NCI-H146 (cell line): Measurements from ENCODE around the gene ARHGEF37.

Source experiments
- DNase-seq: peaks from one replicate; lab custom pipeline; 2025; lab: John Stamatoyannopoulos, UW

The ARHGEF37 gene

DNA sequence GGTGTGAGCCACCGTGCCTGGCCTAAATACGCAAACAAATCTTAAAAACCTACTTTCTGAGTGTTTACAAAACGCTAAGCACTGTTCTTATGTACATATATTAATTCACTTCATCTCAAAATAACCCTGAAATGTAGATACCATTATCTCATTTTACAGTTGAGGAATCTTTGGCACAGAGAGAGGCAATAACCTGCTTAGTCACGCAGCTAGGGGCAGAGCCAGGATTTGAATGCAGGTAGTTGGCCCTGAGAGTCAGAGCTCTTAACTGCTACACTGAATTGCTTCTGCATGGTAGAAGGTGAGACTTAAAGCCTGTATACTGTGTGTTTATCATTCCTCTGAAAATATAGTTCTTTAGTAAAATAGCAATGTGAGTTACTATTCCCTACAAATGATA lies 21.9 kb downstream of the ARHGEF37 start:
- no peak for DNase-seq

DNA sequence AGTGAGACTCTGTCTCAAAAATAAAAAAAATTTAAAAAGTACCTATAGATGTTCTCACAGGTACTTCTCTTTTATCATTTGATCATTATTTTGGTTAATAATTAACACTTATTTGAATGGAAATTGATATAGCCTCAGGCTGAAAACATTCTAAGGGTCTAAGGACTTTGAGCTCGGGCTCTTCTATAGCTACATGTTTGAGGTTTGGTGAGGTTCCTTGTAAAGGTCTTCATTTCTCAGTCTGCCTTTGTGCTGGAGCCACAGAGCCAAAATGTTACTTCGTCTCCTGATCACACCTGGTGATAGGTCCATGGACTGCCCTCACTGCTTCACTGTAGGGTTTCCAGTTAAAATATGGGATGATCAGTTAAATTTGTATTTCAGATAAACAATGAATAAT lies 22.6 kb downstream of the ARHGEF37 start:
- DNase-seq, result no peak

DNA sequence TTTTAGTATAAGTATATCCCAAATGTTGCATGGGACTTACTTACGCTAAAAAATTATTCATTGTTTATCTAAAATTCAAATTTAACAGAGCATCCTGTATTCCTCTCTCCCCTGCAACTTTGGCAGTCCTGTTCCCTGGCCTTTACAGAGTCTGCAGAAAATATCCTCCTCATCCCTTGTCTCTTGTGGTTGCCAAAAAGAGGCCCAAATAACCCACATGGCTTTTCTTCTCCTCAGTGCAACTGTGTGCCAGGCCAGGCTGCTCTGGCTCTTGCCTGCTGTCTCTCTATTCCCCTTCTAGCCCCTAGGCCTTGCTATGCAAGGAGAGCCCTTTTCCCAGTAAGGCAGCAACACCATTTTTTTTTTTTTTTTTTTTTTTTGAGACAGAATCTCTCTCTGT lies 23.0 kb downstream of the ARHGEF37 start:
- no peak for DNase-seq

DNA sequence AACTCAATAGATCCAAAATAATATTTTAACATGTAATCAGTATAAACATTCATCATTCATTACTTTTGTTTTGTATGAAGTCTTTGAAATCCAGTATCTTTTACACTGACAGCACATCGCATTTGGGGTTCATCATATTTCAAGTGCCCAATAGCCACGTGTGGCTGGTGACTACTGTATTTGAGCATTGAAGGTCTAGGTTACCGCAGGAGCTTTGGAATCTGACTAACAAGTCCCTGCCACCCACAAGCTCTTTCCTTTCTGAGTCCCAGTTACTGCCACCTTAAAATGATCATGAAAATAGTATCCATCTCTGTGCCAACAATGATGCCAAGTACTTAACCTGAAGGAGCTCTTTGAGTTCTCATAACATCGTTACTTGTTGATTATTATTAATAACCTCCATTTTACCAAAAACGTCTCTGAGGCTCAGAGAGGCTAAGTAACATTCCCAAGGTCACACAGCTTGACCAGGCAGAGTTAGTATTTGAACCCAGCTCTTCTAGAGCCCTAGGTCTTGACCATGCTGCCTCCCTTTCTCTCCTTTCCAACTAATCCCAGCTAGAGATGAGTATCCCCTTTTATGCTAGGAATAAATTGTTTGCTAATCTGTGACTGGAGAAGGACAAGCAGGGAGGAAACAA lies 24.2 kb downstream of the ARHGEF37 start:
- no peak for DNase-seq

DNA sequence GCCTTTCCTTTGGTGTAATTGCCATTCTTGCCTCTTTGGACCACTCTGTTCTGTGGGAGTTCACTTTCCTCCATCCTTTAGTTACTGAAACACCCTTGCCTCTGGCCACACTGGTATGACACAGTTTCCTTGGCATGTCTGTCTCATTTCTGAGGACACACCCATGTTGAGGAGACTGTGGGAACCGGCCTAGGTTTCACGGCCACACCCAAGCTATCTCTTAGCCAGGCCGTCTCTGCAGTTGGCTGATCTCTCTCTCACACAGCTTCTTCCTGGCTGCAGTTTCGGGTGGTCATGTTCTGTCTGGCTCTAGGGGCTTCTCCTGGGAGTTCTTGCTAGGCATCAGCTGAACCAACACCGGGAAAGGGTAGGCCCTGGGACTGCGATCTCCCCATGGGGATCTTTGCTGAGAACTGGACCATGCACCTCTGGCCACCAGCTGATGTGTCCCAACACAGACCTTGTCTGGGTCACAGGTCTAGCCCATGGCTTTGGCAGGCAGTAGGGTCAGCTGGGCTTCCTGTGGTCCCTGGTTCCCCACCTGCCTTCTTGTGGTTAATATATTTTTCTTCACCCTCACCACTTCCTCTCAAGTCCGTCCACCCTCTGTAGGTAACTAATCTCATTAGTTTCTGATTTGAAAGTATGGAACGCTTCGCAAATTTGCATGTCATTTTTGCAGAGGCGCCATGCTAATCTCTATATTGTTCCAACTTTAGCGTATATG lies 24.9 kb downstream of the ARHGEF37 start:
- no peak for DNase-seq

DNA sequence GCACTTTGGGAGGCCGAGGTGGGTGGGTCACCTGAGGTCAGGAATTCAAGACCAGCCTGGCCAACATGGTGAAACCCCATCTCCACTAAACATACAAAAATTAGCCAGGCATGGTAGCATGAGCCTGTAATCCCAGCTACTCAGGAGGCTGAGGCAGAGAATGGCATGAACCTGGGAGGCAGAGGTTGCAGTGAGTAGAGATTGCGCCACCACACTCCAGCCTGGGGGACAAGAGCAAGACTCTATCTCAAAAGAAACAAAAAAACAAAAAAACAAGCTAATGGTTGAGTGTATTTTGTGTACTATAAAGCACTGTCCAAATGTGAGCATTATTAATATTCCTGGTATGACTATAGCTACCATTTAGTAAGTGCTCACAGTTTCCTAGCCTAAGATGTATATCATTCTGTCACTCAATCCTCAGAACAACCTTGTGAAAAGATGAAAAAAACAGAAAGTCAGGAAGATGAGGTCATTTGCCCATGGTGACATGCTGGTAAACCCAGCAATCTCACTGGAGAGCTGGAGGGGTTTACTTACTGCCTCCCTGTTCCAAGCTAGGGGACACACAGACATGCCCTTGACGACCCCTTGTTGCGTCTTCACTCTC lies 27.7 kb downstream of the ARHGEF37 start:
- no peak for DNase-seq

DNA sequence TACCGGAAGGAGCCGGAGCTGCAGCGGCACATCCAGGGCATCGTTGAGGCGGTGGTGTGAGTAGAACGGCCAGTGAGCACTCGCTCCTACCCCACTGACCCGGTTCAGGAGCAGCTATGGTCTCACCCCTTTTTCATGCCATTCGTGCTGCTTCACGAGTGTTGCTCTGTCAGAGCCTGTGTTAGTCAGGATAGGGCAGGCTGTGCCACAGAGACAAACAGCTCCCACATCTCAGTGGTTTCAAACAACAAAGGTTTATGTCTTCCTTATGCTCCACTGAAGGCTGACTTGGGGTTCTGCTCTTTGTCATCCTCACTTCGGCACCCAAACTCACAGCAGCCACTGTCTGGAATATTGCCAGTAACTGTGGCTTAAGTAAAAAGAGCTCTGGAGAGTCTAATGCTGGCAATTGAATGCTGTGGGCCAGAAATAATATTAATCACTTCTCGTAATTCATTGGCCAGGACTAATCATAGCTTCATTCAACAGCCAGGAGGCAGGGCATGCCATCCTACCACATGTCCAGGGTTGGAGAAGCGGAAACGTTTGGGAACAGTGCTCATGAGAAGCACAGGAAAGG lies 28.4 kb downstream of the ARHGEF37 start:
- no peak for DNase-seq

DNA sequence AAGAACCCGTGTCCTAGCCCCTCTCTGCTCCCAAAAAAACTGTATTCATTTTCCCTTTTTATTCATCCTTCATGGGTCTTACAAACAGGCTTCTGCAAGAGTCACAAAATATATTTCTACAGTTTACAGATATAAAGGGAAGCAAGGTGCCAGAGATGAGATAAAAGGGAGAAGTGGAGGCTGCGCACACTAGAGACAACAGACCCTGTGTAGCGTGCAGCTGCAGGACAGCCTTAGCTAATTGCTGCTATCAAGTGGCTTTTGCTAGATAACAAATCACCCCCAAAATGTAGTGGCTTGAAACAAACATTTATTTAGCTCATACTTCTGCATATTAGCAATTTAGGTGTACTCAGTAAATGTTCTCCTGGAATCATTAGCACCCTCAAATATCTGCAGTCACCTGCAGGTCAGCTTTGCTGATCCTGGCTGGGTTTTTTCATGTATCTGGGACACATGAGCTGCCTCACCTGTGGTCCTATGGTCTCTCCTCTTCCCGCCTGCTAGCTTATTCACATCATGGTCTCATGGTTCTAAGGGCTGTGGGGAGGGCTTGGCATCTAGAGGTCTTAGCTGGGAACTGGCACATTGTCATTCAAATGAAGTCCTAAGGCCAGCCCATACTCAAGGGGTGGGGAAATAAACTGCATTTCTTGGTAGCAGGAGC lies 29.4 kb downstream of the ARHGEF37 start:
- no peak for DNase-seq

DNA sequence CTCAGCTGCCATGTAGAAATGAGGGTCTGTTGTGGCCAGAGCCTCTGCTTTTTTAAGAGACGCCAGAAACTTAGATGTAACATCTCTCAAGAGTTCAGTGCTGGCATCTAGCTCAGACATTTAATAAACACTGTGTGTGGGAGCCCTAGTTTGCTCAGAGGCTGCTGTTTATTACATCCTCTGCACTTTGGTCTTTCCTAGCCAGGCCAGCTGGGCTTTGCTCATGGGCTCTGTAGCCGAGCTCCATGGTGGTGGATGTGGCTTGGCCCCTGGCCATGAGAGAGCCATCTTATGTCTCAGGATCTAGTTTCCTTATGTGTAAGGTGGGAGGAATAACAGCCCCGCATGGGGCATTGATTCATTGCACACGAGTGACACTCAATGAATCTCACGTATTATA lies 30.0 kb downstream of the ARHGEF37 start:
- DNase-seq, result no peak

DNA sequence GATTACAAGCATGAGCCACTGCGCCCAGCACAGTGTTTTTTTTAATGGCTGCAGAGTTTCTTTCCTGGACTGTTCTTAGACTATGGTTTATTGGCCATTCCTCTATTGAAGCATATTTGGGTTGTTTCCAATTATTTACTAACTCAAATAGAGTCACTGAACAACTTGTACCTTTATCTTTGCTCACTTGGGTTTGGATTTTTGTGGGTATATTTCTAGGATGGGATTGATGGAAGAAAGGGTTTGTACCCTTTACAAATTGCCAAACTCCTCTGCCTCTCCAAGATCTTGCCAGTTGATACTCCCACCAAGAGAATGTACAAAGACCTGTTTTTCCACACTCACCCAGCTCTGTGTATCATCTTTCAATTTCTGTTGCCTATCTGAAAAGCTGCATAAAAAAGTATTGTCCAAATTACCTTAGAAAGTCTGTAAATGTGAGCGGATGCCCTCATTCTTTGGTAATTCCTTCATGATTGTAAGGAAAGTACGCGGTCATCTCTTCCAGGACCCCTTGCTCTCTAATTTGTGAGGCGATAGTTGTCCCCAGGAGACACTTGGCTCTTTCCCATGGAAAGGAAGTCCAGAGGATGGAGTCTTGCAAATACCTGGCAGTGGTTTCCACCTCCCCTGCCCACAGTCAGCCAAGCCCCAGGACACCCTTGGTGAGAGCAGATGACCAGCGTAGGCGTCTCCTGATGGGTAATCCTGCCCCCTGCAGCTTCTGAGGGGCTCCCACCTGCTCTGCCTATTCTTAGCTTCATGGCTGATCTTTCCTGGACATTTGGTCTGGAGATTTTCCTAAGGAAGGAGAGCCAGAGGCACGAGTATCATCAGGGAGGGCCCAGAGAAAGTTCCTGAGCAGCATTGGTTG lies 33.0 kb downstream of the ARHGEF37 start:
- DNase-seq, result no peak

DNA sequence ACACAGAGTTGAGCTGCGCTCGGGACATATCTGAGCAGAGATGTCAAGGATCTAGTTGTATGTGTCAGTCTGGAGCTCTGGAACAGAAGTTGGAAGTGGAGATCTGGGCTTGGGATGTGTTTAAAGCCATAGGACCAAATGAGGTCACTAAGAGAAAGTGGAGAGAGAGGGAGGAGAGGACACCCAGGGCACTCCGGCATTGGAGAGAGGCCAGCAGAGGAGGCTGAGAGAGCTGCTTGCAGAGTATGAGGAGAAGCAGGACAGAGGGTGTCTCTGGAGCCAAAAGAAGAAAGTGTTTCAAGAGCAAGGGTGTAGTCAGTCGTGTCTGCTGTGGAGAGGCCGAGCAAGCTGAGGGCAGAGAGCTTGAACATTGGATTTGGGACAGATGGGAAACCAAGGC lies 34.7 kb downstream of the ARHGEF37 start:
- no peak for DNase-seq

DNA sequence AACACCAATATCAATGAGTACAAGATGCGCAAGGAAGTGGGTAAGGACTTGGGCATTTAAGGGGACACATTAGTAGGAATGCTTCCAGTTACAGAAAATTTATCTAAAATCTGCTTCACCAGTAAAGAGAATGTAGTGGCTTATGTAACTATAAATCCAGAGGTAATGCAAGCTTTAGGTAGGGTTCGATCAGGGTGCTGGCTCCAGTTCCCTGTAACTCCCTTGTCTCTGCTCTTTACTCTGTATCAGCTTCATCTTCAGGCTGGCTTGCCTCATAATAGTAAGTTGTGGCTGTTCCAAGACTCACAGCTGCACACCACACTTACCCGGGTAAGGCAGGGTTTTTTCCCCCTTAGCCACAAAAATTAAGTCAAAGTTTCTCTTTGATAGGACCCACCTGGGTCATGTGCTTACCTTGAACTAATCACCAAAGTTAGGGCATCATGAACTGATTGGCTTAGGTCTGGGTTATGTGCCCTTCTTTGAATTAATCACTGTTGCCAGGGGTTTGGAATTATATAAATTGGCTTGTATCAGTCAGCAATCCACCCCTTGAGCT lies 35.5 kb downstream of the ARHGEF37 start:
- no peak for DNase-seq

DNA sequence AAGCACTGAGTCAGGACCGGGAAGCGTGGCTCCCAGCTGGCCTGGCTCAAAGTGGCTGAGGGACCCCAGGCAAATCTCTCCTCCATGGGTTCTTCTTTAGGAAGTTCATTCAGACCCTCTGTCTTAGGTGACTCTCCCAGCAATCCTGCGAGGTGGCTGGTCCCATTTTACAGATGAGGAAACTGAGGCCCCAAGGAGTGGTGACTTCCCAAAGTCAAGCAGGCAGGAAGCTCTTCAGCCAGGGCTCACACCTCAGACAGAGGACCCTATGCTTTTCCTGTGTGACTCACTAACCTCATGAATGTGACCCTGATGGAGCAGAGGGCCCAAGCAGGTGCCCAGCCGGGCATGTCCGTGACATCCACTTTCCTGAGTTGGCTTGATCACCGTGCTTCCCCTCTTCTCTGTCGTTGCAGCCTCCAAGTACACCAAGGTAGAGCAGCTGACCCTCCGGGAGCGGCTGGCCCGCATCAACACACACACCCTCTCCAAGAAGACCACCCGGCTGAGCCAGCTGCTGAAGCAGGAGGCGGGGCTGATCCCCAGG lies 36.5 kb downstream of the ARHGEF37 start:
- no peak for DNase-seq

DNA sequence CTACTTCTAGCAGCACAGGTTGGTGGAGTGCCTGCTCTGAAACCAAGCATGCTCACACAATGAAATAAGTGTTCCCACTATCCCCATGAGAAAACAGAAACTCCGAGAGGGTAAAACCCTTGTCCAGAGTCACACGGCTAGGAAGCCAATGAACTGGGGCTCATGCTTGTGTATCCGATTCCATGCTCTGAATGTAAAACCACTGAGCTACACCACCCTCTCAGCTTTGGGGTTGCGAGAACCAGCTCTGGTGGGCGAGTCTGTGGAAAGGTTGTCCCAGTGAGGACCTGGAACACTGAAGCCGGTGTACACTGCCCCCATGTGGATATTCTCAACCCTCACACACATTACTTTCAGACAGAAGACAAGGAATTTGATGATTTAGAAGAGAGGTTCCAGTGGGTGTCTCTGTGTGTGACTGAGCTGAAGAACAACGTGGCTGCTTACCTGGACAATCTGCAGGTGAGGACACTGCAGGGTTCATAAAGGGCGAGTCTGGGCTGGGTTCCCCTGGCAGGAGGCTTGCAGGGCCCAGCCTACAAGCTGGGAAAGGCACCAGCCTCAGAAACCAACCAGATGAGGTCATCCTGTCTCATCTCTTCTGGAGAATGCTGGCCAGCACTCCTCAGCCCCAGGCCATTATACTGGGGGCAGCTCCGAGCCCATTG lies 37.4 kb downstream of the ARHGEF37 start:
- DNase-seq, result peak; percentile 41

DNA sequence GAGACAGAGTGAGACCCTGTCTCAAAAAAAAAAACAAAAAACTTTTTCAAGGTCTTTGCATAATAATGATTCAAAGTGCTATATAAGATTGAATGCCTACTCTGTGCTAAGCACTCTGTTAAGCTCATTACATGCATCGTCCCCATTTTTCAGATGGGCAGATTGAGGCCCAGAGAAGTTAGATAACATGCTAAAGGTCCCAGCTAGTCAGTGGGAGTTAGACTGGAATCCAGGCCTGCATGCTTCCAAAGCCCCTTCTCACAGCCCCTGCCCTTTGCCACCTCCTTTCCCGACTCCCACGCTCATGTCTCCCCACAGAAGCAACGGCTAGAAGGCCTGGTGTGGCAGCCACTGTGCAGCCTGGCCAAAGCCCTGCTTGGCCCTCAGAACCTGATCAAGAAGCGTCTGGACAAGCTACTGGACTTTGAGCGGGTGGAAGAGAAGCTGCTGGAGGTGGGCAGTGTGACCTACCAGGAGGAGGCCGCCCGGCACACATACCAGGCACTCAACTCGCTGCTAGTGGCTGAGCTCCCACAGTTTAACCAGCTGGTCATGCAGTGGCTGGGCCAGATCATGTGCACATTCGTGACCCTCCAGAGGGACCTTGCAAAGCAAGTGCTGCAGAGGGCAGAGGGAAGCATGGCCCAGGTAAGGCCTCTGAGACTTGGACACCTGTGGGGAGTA lies 40.3 kb downstream of the ARHGEF37 start:
- no peak for DNase-seq

DNA sequence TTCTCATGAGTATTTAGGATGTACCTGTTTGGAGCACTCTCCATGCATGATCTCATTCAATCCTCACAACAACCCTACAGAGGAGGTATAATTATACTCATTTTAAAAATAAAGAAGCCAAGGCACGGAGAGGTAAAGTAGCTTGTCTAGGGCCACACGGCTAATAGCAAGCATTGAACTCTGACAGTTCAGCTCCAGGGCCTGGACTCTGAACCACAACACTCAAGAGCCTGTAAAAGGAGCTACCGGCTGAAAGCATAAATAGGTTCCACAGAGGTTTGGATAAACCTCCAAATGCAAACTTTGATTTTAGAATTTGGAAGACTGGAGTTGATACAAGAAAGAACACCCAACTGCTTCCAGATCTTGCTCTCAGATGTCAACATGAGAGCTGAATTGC lies 41.2 kb downstream of the ARHGEF37 start:
- no peak for DNase-seq

DNA sequence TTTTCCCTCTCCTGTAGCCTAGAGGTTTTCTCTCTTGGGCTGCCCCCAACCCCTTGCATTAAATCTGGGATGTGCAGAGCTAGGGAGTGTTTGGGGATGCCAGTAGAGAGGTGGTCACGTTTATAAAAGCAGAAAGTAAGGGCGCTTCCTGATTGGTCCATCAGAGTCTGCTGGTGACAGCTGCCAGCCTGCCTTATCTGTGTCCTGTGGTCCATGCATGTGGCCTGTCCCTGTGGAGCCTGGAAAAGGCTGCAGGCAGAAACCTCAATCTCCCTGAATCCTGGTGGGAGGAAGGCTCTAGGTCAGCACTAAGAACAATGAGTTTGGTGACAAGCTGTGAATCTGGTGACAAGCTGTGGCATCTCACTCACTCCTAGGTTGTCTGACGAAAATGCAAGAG lies 42.2 kb downstream of the ARHGEF37 start:
- DNase-seq, result no peak

DNA sequence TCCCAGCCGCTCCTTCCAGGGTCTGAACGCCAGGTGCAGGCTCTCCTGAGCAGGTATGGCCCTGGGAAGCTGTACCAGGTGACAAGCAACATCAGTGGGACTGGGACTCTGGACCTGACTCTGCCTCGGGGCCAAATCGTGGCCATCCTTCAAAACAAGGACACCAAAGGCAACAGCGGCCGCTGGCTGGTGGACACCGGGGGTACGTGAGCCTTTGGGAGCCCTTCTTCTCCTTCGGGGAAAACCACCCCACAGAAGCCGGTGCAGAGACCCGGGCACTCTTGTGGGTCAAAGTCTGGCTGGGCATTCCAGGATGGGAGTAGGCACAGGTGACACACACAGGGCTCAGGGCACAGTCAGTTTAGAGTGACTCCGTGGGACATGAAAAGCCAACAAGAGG lies 45.8 kb downstream of the ARHGEF37 start:
- DNase-seq, result no peak

DNA sequence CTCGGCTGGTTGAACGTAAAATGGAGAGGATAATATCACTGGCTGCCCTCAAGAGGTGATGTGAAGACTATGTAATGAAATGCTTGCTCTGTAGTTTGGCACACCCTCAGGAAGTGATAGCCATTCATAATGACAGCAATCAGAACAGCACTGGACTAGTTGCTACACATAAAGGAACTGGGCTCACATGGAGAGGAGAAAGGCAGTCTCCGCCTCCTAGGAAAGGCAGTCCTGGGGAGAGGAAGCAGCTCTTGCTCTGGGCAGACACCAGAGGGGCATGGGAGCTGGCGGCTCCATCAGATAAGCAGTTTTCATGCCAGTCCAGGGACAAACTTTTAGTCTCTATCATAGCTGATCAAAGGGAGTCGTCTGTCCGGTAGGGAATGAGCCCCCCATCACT lies 46.9 kb downstream of the ARHGEF37 start:
- DNase-seq, result no peak

DNA sequence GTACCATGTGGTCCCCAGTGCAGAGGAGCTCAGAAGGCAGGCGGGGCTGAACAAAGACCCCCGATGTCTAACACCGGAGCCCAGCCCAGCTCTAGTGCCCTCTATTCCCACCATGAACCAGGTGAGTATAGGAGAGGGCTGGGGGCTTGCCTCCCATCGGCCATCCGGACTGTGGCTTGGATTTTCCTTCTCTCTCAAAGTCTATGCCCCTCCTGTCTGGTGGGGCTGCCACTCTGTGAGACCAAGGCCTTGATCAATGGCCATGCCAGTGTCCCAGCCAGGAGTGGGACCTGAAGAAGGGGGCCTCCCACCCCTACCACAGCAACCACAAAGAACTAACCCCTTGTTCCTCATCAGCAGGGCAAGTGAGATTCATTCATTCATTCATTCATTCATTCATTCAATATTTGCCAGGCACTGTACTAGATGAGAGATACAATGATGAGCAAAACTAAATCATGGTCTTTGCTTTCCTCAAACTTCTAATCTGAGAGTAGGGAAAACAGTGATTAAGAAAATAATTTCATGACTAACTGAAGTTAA lies 47.6 kb downstream of the ARHGEF37 start:
- no peak for DNase-seq
